Ovary (tissue), 9 donors: ENCODE results near the gene FAM149A. TPM values are rescaled to one million over a fixed set of nuclear protein-coding genes. Genes with fewer than 3 reads are reported as not detected.

Experiments used
- DNase-seq, 5 donors: peaks; one replicate each; pipeline ENCODE4 v3.0.0-alpha.2; 2019 to 2020
- H3K27ac ChIP-seq, 2 donors: fragments of 200-600 bp; one replicate each; pipeline versions ENCODE4 v1.5.1 to v1.8.0; 2019 to 2022
- H3K27me3 ChIP-seq: fragments of 200-600 bp; one replicate; pipeline ENCODE4 v1.8.0; 2022
- H3K36me3 ChIP-seq: fragments of 200-600 bp; sonication (generic); one replicate; pipeline ENCODE4 v1.5.1; 2019
- H3K4me1 ChIP-seq: one replicate; pipeline ENCODE4 v1.8.1; 2013; ENCODE audit warnings: mild to moderate bottlenecking, moderate library complexity; ENCODE audit not compliant: insufficient read depth
- H3K4me3 ChIP-seq: fragments of 200-600 bp; sonication (generic); one replicate; pipeline ENCODE4 v1.5.1; 2017
- H3K9me3 ChIP-seq, 2 donors: fragments of 200-600 bp in 1 of 2; sonication (generic) in 1 of 2; one replicate each; pipeline versions ENCODE4 v1.5.1 to v1.8.1; 2013 to 2019; ENCODE audit warnings: mild to moderate bottlenecking in 1 of 2, moderate library complexity in 1 of 2
- CTCF ChIP-seq, 3 donors: fragments of 450-650 bp in 2 of 3; fragments of 200-600 bp in 1 of 3; IDR thresholded peaks; one replicate each; pipeline versions ENCODE4 v1.5.1 to v1.8.0; 2016 to 2022; ENCODE audit warnings: antibody characterized with exemption in 3 of 3, mild to moderate bottlenecking in 1 of 3
- EP300 ChIP-seq: sonication (generic); formaldehyde crosslinking; IDR thresholded peaks from one replicate; pipeline ENCODE4 v1.6.1; 2017; ENCODE audit warnings: antibody characterized with exemption
- POLR2A ChIP-seq: fragments of 450-650 bp; IDR thresholded peaks from one replicate; pipeline ENCODE4 v1.6.1; 2017; ENCODE audit warnings: antibody characterized with exemption, mild to moderate bottlenecking, moderate library complexity
- WGBS, 3 donors: extraction: QIAGEN DNeasy Blood & Tissue Kit in 1 of 3; methylation state at CpG; one replicate each; pipeline versions ENCODE4 v1.1.5 to v1.1.7; 2013 to 2017; 5-methylcytosine and 5-hydroxymethylcytosine counted together
- intact Hi-C, 4 donors: fragments of 100-400 bp; cut with DNase I; formaldehyde crosslinking; loops; one replicate each; pipeline versions ENCODE4 v1.11.0 to v1.15.1; 2022 to 2023
- polyA plus RNA-seq, 2 donors: library from polyadenylated mRNA; stranded (reverse); fragments of 200-250 nt in 1 of 2; fragments of 350-450 nt in 1 of 2; fragmentation: Illumina TruSeq in 1 of 2; extraction: RNeasy Lipid Tissue Mini Kit (QIAGEN cat#74804) in 1 of 2; gene quantifications; one replicate each; pipeline ENCODE4 v1.2.3, GENCODE V29; 2013 to 2014
- total RNA-seq, 7 donors: library from RNA; depleted of rRNA in 2 of 7; stranded (reverse); fragments of >200 nt in 2 of 7; fragmentation: NEBNext Ultra II Directional in 3 of 7; extraction: Animal tissue kit (Norgen Biotek cat#: 25700) in 3 of 7; gene quantifications; one replicate each; pipeline versions ENCODE4 v1.1.0 to v1.2.4, GENCODE V29; 2016 to 2023
- donor health status: DM: no; HTN: no; CAD: no; lungs with moderate emphysema.
- donor health status: DM: no; HTN: no; CAD: no.
- donor health status: Bipolar disorder and iron deficiency.
- donor health status: DM: yes; HTN: yes; CAD: no.
- donor health status: DM: no; HTN: no; CAD: no.
- donor health status: DM: yes; HTN: yes; CAD: no.

FAM149A gene
- total and polyA plus RNA-seq, 9 donors = 6.4 to 16.1 (median 12.7) TPM

- Histone ChIP-seq H3K4me1 (no peaks in the 10 kb centered on the region), H3K27ac (no peak overlapping the region), H3K27me3 (no peaks in the 10 kb centered on the region), H3K9me3 (no peaks in the 10 kb centered on the region), H3K36me3 (no peaks in the 10 kb centered on the region), H3K4me3 (no peak overlapping the region)
- no peak for DNase-seq
- no peak for TF ChIP-seq CTCF (IDR thresholded peaks at IDR 0.05)
- no peak for TF ChIP-seq EP300
- TF ChIP-seq POLR2A = no peak
- 70 to 84% (median 80%) methylated on average over 5 of the region's 5 CpGs for WGBS, 3 donors
- intact Hi-C loops = no loop called here
Measured at GRCh38 chr4:186097386-186097785, 7.1 kb upstream of the FAM149A start.

GRCh38 chr4:186102931-186103330 lies 1.6 kb upstream of the FAM149A start:
- DNase-seq = no peak
- TF ChIP-seq EP300 (no peak), POLR2A (no peak), CTCF (IDR thresholded peaks at IDR 0.05) (no peak)
- H3K27me3 ChIP-seq = no peaks in the 10 kb centered on the region
- H3K27ac ChIP-seq = no peak overlapping the region
- no peaks in the 10 kb centered on the region for H3K36me3 ChIP-seq
- H3K9me3 ChIP-seq = no peaks in the 10 kb centered on the region
- H3K4me3 ChIP-seq = no peak overlapping the region
- intact Hi-C loops = no loop called here
- 91 to 96% (median 96%) methylated on average over 12 of the region's 12 CpGs for WGBS, 3 donors
- H3K4me1 ChIP-seq = no peaks in the 10 kb centered on the region

GRCh38 chr4:186104890-186105646 lies 564 bp downstream of the FAM149A start:
- Histone ChIP-seq H3K4me1 (no peaks in the 10 kb centered on the region), H3K27ac (peak overlapping the region in 1 of 2 donors; percentile 57), H3K9me3 (no peaks in the 10 kb centered on the region), H3K36me3 (no peaks in the 10 kb centered on the region), H3K4me3 (peak overlapping the region; percentile 53), H3K27me3 (no peaks in the 10 kb centered on the region)
- TF ChIP-seq EP300 = no peak
- no peak for TF ChIP-seq POLR2A
- TF ChIP-seq CTCF (IDR thresholded peaks at IDR 0.05) = no peak
- intact Hi-C loops = no loop called here
- WGBS, 3 donors = 1 to 6% (median 2%) methylated on average over 27 to 78 of the region's 83 CpGs
- DNase-seq = peak; percentile 28 to 65 (median 46)

- TF ChIP-seq CTCF (IDR thresholded peaks at IDR 0.05) (no peak), POLR2A (no peak), EP300 (no peak)
- H3K4me1 ChIP-seq = no peaks in the 10 kb centered on the region
- peak overlapping the region; percentile 53 for H3K4me3 ChIP-seq
- no peaks in the 10 kb centered on the region for H3K9me3 ChIP-seq
- DNase-seq = no peak
- no peaks in the 10 kb centered on the region for H3K27me3 ChIP-seq
- intact Hi-C loops = no loop called here
- 23 to 29% (median 27%) methylated on average over 17 of the region's 17 CpGs for WGBS, 3 donors
- H3K27ac ChIP-seq = peak overlapping the region in 1 of 2 donors; percentile 57
- no peaks in the 10 kb centered on the region for H3K36me3 ChIP-seq
Measured at GRCh38 chr4:186105647-186106321, 1.3 kb downstream of the FAM149A start.
